ENCODE results near the gene OBSCN. TPM values are rescaled to one million over a fixed set of nuclear protein-coding genes. Genes with fewer than 3 reads are reported as not detected.

OBSCN gene
- total and polyA plus RNA-seq, 10 of the 15 experiments (the other 5 are each of a cell fraction or from before 2014, with no cell fraction given) = 0.01 to 0.36 (median 0.08) TPM; not detected in 2

- no peak for TF ChIP-seq KAT2A (conservative IDR thresholded peaks at IDR 0.05; ENCODE audit: control insufficient read depth, low read depth, low read length)
- no peak for TF ChIP-seq PAX8 (IDR thresholded peaks at IDR 0.05)
- no peak for TF ChIP-seq PBX3 (IDR thresholded peaks at IDR 0.05; ENCODE audit: insufficient replicate concordance, low read depth, low read length)
Measured at GRCh38 chr1:228263636-228264035, 55.8 kb downstream of the OBSCN start (continued).

- DNase-seq (ENCODE audit: low read depth, low spot score) (no peak), FAIRE-seq (no peak), ATAC-seq (no peak)
- no peaks in the 10 kb centered on the region for H3K79me2 ChIP-seq (ENCODE audit: control insufficient read depth, insufficient read depth, low read length)
- BruUV-seq (replicated peaks) = no TSS peak
- no peaks in the 10 kb centered on the region; a peak in 1 of 4 replicates for H3K27me3 ChIP-seq (replicated peaks in 1 of 2; ENCODE audit: control insufficient read depth in 2 of 2, insufficient read depth in 2 of 2, low read length in 1 of 2)
- no peaks in the 10 kb centered on the region for H3K36me3 ChIP-seq (ENCODE audit: control insufficient read depth in 2 of 2, insufficient read depth in 2 of 2, low read length in 1 of 2)
- no peak overlapping the region for H3K27ac ChIP-seq (ENCODE audit: control insufficient read depth, insufficient read depth)
- no peak overlapping the region for H2AFZ ChIP-seq (ENCODE audit: control insufficient read depth, low read depth, low read length)
- POLR2A ChIA-PET = no interaction called here
- RAD21 ChIA-PET (ENCODE audit: unreplicated experiment) = no interaction called here
- SMC1A ChIA-PET (ENCODE audit: uncharacterized antibody, unreplicated experiment) = no interaction called here
- 42% methylated on average over 24 of the region's 24 CpGs for WGBS (ENCODE audit: insufficient coverage, insufficient replicate concordance, low lambda C conversion rate, missing lambda C conversion rate)
- H3K4me3 ChIP-seq = no peak overlapping the region
- no peaks in the 10 kb centered on the region for H4K20me1 ChIP-seq (ENCODE audit: control insufficient read depth, insufficient read depth)
- H3K9ac ChIP-seq (ENCODE audit: control insufficient read depth, insufficient read depth, low read length) = no peak overlapping the region
- CTCF ChIA-PET = no interaction called here
- intact Hi-C loops (cut with micrococcal nuclease; ENCODE audit: unreplicated experiment) = no loop called here
- H3K4me1 ChIP-seq (ENCODE audit: control insufficient read depth, insufficient read depth, low read length) = no peaks in the 10 kb centered on the region
- in situ Hi-C loops (cut with MboI) = no loop called here
- H3K9me3 ChIP-seq (replicated peaks; ENCODE audit: control insufficient read depth, insufficient read depth, low read length) = no peaks in the 10 kb centered on the region
- H3K4me2 ChIP-seq (ENCODE audit: control insufficient read depth, insufficient read depth) = no peak overlapping the region
- TF ChIP-seq USF2 (IDR thresholded peaks at IDR 0.05; ENCODE audit: borderline replicate concordance, low read depth, low read length) = no peak
- no peak for TF ChIP-seq ZNF592 (IDR thresholded peaks at IDR 0.05)
- TF ChIP-seq NFIC (IDR thresholded peaks at IDR 0.05; ENCODE audit: low read depth, low read length) = no peak
Measured at GRCh38 chr1:228264090-228264829, 56.4 kb downstream of the OBSCN start.
